Activated CD4-positive, alpha-beta memory T cell treated with anti-CD3 and anti-CD28 coated beads for 36 hours (primary cell): Measurements from ENCODE around the gene NUCB1. TPM values are rescaled to one million over a fixed set of nuclear protein-coding genes. Genes with fewer than 3 reads are reported as not detected.

Experiments
- CTCF ChIA-PET: fragments of 350-600 bp; sonication (Branson Sonifier 250); formaldehyde crosslinking; loops from one replicate; lab custom pipeline; 2021; ENCODE audit warnings: antibody characterized with exemption, inconsistent platforms; lab: Charles Lee
- POLR2A ChIA-PET: fragments of 350-600 bp; sonication (Branson Sonifier 250); formaldehyde crosslinking; loops from one replicate; lab custom pipeline; 2021; ENCODE audit warnings: antibody characterized with exemption; lab: Charles Lee
- DNase-seq: peaks from one replicate; pipeline ENCODE4 v3.0.0-alpha.2; 2020
- H3K27ac Mint-ChIP-seq: one replicate; pipeline ENCODE4 v1.8.0; 2021; ENCODE audit warnings: mixed read lengths
- H3K27me3 Mint-ChIP-seq: one replicate; pipeline ENCODE4 v1.8.0; 2021; ENCODE audit warnings: mixed read lengths
- H3K36me3 Mint-ChIP-seq: one replicate; pipeline ENCODE4 v1.8.0; 2021; ENCODE audit warnings: mixed read lengths
- H3K4me1 Mint-ChIP-seq: one replicate; pipeline ENCODE4 v1.8.0; 2021; ENCODE audit warnings: low read depth, mixed read lengths
- H3K4me3 Mint-ChIP-seq: one replicate; pipeline ENCODE4 v1.8.0; 2021; ENCODE audit warnings: mild to moderate bottlenecking, mixed read lengths
- H3K9me3 Mint-ChIP-seq: one replicate; pipeline ENCODE4 v1.8.0; 2021; ENCODE audit warnings: mixed read lengths
- intact Hi-C: fragments of 100-400 bp; cut with micrococcal nuclease; formaldehyde crosslinking; loops from one replicate; pipeline ENCODE4 v1.15.1; 2023
- total RNA-seq, 2 experiments: library from RNA; stranded (reverse); gene quantifications; one replicate each; pipeline ENCODE4 v1.2.3, GENCODE V29; 2021

NUCB1 gene
- total RNA-seq, 2 experiments from 2014 or later: 154 to 159 TPM

DNA sequence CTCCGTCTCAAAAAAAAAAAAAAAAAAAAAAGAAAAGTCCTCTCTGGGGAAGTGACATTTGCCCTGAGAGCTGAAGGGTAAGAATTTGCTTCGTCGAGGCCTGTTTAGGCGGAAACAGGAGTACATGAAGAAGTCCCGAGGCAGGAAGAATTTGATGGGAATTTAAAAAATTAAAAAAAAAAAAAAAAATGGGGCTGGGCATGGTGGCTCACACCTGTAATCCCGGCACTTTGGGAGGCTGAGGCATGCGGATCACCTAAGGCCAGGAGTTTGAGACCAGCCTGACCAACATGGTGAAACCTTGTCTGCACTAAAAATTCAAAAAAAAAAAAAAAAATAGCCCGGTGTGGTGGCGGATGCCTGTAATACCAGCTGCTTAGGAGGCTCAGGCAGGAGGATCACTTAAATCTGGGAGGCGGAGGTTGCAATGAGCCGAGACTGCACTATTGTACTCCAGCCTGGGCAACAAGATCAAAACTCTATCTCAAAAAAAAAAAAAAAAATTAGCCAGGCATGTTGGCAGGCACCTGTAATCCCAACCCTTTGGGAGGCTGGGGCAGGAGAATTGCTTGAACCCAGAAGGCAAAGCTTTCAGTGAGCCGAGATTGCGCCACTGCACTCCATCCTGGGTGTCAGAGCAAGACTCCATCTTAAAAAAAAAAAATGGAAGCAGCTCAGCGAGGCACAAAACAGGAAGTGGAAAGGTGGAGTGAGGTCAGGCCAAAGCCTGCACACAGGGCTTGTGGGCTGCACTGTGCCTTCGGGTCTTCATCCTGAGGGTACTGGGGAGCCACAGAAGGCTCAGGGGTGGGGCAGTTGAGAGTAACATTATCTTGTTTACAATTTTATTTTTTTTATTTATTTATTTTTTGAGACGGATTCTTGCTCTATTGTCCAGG is 59.5 kb downstream of the NUCB1 start:
- H3K36me3 Mint-ChIP-seq: peaks cover 32% of the 10 kb centered on the region

DNA sequence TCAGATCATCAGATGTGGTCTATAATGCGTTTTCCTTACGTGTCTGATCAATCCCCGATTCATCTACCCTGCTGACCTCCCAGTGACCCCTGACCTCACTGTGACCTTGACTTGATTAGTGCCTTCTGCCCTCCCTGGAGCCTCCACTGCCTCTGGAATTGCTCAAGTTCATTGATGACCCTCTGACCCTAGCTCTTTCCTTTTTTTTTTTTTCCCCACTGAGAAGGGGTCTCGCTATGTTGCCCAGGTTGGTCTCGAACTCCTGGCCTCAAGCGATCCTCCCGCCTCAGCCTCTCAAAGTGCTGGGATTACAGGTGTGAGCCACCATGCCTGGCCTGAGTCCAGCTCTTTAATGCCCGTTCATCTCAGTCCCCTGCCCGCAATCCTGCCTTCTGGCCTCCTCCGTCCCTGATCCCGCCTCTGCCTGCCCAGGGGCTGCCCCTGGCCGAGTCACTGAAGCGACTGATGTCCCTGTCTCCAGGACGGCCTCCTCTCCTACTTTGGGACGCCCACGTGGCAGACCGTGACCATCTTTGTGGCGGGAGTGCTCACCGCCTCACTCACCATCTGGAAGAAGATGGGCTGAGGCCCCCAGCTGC is 61.0 kb downstream of the NUCB1 start:
- ChIA-PET CTCF (interaction anchor here (1.3 to 1.4 kb wide), 3 partner anchors 9 to 32 kb away, joined by 3 to 7 read pairs (median 4); partner anchors contain the start of genes GYS1 and RUVBL2), POLR2A (no interaction called here)
- no peaks in the 10 kb centered on the region for H3K9me3 Mint-ChIP-seq
- no peak for DNase-seq
- H3K36me3 Mint-ChIP-seq: peaks cover 31% of the 10 kb centered on the region
- H3K27me3 Mint-ChIP-seq: no peaks in the 10 kb centered on the region
- H3K4me3 Mint-ChIP-seq: peak overlapping the region; percentile 26
- H3K27ac Mint-ChIP-seq: peak overlapping the region; percentile 54
- peaks cover 52% of the 10 kb centered on the region for H3K4me1 Mint-ChIP-seq
- intact Hi-C loops: no loop called here

More for the DNA sequence above, 59.5 kb downstream of the NUCB1 start:
- Mint-ChIP-seq H3K4me3 (no peak overlapping the region), H3K27ac (no peak overlapping the region), H3K4me1 (peaks cover 56% of the 10 kb centered on the region), H3K9me3 (no peaks in the 10 kb centered on the region), H3K27me3 (no peaks in the 10 kb centered on the region)
- no peak for DNase-seq
- intact Hi-C loops: no loop called here
- POLR2A ChIA-PET: interaction anchor here (0.6 to 1.2 kb wide), 3 partner anchors 27 to 171 kb away, joined by 3 read pairs; no protein-coding TSS in a partner anchor
- CTCF ChIA-PET: interaction anchor here (1.3 kb wide), 1 partner anchor 11 kb away, joined by 3 read pairs; no protein-coding TSS in a partner anchor

DNA sequence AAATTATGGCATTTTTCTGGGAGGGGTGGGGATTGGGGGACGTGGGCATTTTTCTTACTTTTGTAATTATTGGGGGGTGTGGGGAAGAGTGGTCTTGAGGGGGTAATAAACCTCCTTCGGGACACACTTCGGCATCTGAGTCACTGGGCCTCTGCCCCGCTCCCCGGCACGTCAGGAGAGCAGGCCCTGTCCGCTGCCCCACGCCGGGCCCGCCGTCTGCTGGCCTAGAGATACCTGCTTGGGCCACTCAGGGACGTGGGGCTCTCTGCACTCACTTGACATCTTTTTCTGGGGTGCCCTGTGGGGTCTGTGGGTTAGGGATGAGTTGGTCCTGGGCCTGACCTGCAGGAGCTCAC is 61.5 kb downstream of the NUCB1 start:
- CTCF ChIA-PET: interaction anchor here (1.4 kb wide), 2 partner anchors 9 to 32 kb away, joined by 4 to 7 read pairs; partner anchors contain the start of genes GYS1 and RUVBL2
- POLR2A ChIA-PET: interaction anchor here (1.0 kb wide), 1 partner anchor 89 kb away, joined by 3 read pairs; the partner anchor contains the start of gene PPP1R15A
- intact Hi-C loops: no loop called here
- Mint-ChIP-seq H3K36me3 (peaks cover 33% of the 10 kb centered on the region), H3K9me3 (no peaks in the 10 kb centered on the region), H3K4me1 (peaks cover 53% of the 10 kb centered on the region), H3K27me3 (no peaks in the 10 kb centered on the region), H3K4me3 (peak overlapping the region; percentile 46), H3K27ac (peak overlapping the region; percentile 93)
- DNase-seq: no peak

DNA sequence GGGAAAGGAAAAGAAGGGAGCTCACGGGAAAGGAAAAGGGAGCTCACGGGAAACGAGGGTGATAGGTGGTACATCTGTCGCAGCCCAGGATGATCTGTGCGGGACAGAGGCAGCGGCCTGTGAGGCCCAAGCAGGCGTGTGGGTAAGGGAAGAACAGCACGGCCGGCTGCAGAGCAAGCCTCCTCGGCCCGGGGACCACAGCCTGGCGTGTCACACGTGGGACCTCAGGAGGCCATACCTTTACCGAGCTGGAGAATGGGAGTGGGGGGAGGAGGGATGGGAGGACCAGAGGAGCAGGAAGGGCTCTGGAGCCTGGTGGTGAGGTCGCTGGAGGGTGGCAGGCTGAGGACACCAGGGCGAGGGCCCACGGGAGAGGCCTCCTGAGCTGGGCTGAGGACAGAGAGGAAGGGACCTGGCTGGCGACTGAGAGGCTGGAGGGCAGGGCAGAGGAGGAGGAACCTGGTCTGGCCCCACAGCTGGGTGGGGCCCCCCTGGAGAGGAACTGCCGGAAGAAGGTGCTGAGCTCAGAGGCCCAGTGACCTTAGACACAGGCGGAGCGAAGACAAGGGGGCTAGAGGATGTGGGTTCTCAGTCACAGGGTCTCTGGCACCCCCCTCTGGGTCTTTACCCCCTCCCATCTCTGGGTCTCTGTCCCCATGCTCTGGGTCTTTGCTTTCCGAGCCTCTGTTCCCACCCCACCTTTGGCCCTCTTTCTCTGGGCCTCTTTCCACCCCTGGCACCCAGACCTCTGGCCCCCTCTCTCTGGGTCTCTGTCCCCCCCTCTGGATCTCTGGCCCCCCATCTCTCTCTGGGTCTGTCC is 62.1 kb downstream of the NUCB1 start:
- POLR2A ChIA-PET: interaction anchor here (1.0 kb wide), 1 partner anchor 90 kb away, joined by 3 read pairs; the partner anchor contains the start of gene PPP1R15A

DNA sequence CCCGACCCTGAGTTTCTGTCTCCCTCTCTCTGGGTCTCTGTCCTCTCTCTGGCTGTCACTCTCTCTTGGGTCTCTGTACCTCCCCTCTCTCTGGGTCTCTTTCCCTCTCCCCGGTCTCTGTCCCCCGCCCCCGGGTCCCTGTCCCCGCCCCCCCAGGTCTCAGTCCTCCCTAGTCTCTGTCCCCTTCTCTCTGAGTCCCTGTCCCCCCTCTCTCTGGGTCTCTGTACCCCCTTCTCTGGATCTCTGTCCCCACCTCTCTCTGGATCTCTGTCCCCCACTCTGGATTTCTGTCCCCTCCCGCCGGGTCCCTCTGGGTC is 62.7 kb downstream of the NUCB1 start:
- Mint-ChIP-seq H3K4me3 (peak overlapping the region; percentile 89), H3K4me1 (peaks cover 52% of the 10 kb centered on the region), H3K27ac (peak overlapping the region; percentile 93), H3K9me3 (no peaks in the 10 kb centered on the region), H3K27me3 (no peaks in the 10 kb centered on the region), H3K36me3 (peaks cover 33% of the 10 kb centered on the region)
- no peak for DNase-seq
- CTCF ChIA-PET: interaction anchor here (1.4 kb wide), 2 partner anchors 8 to 31 kb away, joined by 4 to 7 read pairs; partner anchors contain the start of genes GYS1 and RUVBL2
- intact Hi-C loops: no loop called here
- POLR2A ChIA-PET: interaction anchor here (1.0 kb wide), 1 partner anchor 91 kb away, joined by 3 read pairs; the partner anchor contains the start of gene PPP1R15A

More for the DNA sequence above, 62.1 kb downstream of the NUCB1 start:
- intact Hi-C loops: no loop called here
- H3K36me3 Mint-ChIP-seq: peaks cover 35% of the 10 kb centered on the region
- H3K4me3 Mint-ChIP-seq: peak overlapping the region; percentile 46
- DNase-seq: peak; percentile 63
- H3K4me1 Mint-ChIP-seq: peaks cover 55% of the 10 kb centered on the region
- H3K27ac Mint-ChIP-seq: peak overlapping the region; percentile 93
- no peaks in the 10 kb centered on the region for H3K9me3 Mint-ChIP-seq
- CTCF ChIA-PET: interaction anchor here (1.4 kb wide), 2 partner anchors 8 to 31 kb away, joined by 4 to 7 read pairs; partner anchors contain the start of genes GYS1 and RUVBL2
- H3K27me3 Mint-ChIP-seq: no peaks in the 10 kb centered on the region

DNA sequence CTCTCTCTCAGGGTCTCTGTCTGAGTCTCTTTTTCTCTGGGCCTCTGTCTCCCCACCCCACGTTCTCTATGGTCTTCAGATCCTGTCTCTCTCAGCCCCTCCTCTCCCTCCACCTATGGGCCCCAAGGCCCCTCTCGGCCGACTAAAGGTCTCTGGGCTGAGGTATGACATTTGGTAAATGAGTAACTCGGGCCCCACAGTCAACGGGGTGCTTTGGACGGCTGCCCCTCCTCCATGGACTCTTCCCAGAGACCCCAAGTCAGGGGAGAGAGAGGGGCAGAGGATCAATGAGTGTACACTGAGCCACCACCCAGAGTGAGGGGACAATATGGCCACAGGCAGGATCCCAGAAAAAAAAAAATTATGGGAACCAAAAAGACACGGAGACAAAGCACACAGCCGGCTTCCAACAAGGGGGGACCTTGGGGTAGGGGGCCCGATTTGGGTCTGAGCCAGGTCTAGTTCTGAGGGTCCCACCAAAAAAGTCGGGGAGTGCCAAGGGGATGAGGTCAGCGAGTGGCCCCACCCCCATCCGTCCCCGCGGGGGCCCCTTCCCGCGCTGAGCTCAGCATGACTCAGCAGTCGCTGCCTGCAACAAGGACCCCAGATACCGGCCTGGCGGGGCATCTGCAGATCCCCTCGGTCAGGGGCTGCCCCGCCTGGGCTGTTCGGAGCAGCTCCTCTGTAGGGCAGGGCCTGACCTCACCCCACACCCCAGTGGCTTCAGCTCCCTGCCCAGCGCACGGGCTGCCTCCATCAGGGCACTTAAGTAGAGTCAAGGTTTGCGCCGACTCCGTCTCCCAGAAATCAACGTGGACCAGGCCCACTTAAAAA is 63.5 kb downstream of the NUCB1 start:
- CTCF ChIA-PET: interaction anchor here (1.1 to 2.6 kb wide), 4 partner anchors 30 to 168 kb away, joined by 4 to 8 read pairs (median 6); partner anchors contain the start of genes GYS1, LIN7B and RUVBL2
- no peaks in the 10 kb centered on the region for H3K9me3 Mint-ChIP-seq
- POLR2A ChIA-PET: interaction anchor here (1.0 to 2.6 kb wide), 6 partner anchors 10 to 91 kb away, joined by 3 to 12 read pairs (median 3); partner anchors contain the start of genes GYS1, NUCB1, PPP1R15A and RUVBL2
- peaks cover 34% of the 10 kb centered on the region for H3K36me3 Mint-ChIP-seq
- no peaks in the 10 kb centered on the region for H3K27me3 Mint-ChIP-seq
- peaks cover 53% of the 10 kb centered on the region for H3K4me1 Mint-ChIP-seq
- DNase-seq: peak; percentile 86
- H3K27ac Mint-ChIP-seq: peak overlapping the region; percentile 93
- intact Hi-C loops: loop anchor here (2.0 kb wide), 2 partner anchors 63 to 329 kb away; partner anchors contain the start of gene NUCB1
- peak overlapping the region; percentile 89 for H3K4me3 Mint-ChIP-seq

DNA sequence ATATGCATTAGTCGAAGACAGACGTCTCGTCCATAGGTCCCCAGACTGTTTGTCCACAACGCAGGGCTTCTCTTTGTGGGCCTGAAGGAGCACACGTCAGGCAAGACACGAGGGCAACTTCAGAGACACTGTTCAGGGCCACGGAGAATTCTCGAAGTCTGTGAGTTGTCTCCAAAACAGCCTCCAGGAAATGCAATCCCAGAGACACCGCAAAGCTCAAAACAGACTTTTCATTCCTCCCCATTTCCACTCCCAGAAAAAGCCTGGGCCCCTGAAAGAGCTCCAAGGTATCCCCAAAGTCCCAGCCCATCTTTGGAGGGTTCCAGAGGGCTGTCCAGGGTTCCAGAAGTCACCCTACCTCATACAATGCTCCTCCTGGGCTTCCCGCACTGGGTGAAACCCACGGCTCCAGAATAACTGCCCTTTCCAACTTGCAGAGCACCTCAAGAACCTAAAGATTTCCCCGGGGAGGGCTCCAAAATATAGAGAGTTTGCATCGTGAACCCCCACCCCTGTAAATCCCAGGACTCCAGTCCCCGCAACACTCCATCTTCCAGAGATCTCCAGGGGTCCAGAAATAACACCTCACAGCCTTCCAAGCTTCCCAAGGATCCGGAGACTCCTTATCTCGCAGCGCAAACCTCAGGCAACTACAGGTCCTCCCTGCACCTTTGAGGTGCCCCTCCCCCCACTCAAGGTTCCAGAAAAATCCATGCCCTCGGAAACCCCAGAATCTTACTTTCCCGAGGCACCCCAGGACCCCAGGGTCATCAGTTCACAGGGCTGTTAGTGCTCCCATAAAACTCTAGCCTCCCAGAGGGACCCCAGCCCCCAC is 64.3 kb downstream of the NUCB1 start:
- peak overlapping the region; percentile 93 for H3K27ac Mint-ChIP-seq
- peak overlapping the region; percentile 89 for H3K4me3 Mint-ChIP-seq
- H3K36me3 Mint-ChIP-seq: peaks cover 32% of the 10 kb centered on the region
- no peak for DNase-seq
- ChIA-PET POLR2A (interaction anchor here (0.8 to 2.6 kb wide), 10 partner anchors 10 to 129 kb away, joined by 3 to 12 read pairs (median 3); partner anchors contain the start of genes BAX, GYS1, NUCB1 and PPP1R15A), CTCF (interaction anchor here (1.1 to 6.5 kb wide), 6 partner anchors 10 to 169 kb away, joined by 4 to 52 read pairs (median 6); partner anchors contain the start of genes BAX, GYS1, LIN7B and RUVBL2)
- H3K9me3 Mint-ChIP-seq: no peaks in the 10 kb centered on the region
- H3K27me3 Mint-ChIP-seq: no peaks in the 10 kb centered on the region
- peaks cover 51% of the 10 kb centered on the region for H3K4me1 Mint-ChIP-seq
- intact Hi-C loops: loop anchor here (1.0 to 5.0 kb wide), 5 partner anchors 29 to 330 kb away; partner anchors contain the start of genes GYS1, NUCB1 and RUVBL2

DNA sequence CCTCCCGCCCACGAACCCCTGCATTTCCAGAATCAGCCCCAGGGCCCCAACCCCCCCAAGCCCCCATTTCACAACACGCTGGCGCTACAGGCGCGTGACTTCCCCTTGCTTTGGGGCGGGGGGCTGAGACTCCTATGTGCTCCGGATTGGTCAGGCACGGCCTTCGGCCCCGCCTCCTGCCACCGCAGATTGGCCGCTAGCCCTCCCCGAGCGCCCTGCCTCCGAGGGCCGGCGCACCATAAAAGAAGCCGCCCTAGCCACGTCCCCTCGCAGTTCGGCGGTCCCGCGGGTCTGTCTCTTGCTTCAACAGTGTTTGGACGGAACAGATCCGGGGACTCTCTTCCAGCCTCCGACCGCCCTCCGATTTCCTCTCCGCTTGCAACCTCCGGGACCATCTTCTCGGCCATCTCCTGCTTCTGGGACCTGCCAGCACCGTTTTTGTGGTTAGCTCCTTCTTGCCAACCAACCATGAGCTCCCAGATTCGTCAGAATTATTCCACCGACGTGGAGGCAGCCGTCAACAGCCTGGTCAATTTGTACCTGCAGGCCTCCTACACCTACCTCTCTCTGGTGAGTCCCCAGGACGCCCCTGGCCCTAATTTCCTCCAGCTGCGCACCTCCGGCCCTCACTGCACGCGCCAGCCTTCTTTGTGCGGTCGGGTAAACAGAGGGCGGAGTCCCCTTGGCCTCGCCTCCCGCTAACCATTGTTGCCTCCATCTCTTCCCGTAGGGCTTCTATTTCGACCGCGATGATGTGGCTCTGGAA is 65.1 kb downstream of the NUCB1 start, which contains the start of gene FTL:
Gene FTL, plus strand, starts transcription at position 270 of the 766 bp plus-strand sequence. Its CDS starts 199 bp downstream, at position 469.
- ChIA-PET POLR2A (interaction anchor here (0.8 to 2.6 kb wide), 9 partner anchors 11 to 129 kb away, joined by 3 to 12 read pairs (median 5); partner anchors contain the start of genes BAX, GYS1, NUCB1 and PPP1R15A), CTCF (interaction anchor here (0.6 to 6.5 kb wide), 7 partner anchors 11 to 237 kb away, joined by 3 to 52 read pairs (median 5); partner anchors contain the start of genes BAX, GYS1, LIN7B and RUVBL2)
- DNase-seq: peak; percentile 95
- Mint-ChIP-seq H3K4me1 (peaks cover 51% of the 10 kb centered on the region), H3K27ac (peak within 1 kb of the TSS; percentile 93), H3K4me3 (peak within 1 kb of the TSS; percentile 89), H3K36me3 (peaks cover 36% of the 10 kb centered on the region), H3K27me3 (no peaks in the 10 kb centered on the region), H3K9me3 (no peaks in the 10 kb centered on the region)
- intact Hi-C loops: loop anchor here (1.0 to 5.0 kb wide), 5 partner anchors 28 to 330 kb away; partner anchors contain the start of genes GYS1, NUCB1 and RUVBL2
